ENCODE measurements around the gene GLB1L2.
"Not testable (repeated sequence)": the region's sequence is repeated elsewhere in the genome, so short reads cannot be mapped to it uniquely, and the experiment has no call there.

GLB1L2 gene

DNA sequence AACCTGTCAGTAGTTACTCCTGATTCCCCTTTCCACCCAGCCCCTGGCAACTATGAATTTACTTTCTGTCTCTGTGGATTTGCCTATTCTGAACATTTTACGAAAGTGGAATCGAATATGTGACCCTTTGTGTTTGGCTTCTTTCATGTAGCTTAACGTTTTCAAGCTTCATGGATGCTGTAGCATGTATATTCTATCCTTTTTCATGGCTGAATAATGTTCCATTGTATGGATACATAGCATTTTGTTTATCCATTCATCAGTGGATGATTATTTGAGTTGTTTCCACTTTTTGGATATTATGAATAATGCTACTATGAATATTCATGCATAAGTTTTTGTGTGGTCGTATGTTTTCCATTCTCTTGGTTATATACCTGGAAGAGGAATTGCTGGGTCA, 9.2 kb upstream of the GLB1L2 start:
- no peak for DNase-seq (ENCODE audit: extremely low read depth in 1 of 2, low read depth in 1 of 2)

GRCh38 chr11:134328433-134328832, 3.4 kb upstream of the GLB1L2 start:
- no peak for DNase-seq (ENCODE audit: extremely low read depth in 1 of 2, low read depth in 1 of 2)

DNA sequence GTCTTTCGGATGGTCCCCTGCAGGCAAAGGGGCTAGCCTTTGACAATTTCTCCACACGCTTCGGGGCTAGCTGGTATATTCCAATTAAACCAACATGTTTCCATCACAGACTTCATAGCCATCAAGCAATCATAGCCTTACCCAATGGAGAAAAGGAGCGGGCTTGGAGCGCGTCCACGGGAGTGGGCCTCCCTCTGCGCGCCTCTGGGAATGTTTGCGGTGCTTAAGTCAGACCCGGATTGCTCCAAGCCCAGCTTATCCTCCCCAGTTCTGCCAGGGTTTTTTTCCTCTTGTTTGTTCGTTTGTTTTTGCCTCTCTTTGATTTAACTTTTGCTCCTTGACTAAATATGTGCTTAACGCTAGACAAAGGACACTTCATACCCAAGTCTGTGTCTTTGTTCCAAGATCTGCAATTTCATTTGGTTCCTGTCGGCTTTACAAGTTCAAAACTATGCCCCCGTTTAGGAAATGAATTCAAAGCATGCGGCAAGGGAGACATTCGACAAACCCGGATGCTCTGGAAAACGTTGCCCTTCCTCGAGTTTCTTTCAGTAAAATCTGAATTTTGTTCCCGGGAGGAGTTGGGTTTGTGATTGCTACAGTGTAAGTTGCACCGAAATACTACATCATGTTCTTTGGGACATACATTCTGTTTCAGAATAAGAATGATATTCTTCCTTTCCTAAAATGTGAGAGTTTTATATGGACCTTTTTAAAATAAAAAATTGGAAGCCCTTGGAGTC, 1.0 kb upstream of the GLB1L2 start:
- no peak for DNase-seq (ENCODE audit: extremely low read depth in 1 of 2, low read depth in 1 of 2)

DNA sequence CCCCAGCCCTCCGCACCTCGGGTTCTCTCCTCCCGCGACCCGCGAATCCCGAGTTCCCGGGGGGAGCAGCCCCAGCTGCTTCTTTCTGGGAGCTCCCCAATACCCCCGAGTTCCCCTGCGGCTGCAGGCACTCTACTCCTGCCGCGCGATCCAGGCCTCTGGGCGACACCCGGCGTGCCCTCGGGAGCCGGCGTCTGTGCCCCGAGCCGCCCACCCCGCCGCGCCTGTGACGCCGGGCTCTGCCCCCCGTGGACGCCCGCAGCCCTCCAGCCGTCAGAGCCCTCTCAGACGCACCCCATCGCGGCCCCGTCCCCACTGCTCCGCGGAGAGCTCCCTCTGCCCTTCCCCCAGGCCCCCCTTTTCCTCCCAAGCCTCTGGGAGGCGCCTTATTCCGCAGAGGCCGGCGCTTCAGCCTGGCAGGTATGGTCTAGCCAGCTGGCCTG, 422 bp downstream of the GLB1L2 start:
- DNase-seq (ENCODE audit: extremely low read depth in 1 of 2, low read depth in 1 of 2): no peak

- DNase-seq (ENCODE audit: extremely low read depth in 1 of 2, low read depth in 1 of 2): no peak
These were observed 994 bp downstream of the GLB1L2 start for GRCh38 chr11:134332782-134333181.

GRCh38 chr11:134333312-134333711, 1.5 kb downstream of the GLB1L2 start:
- DNase-seq (ENCODE audit: extremely low read depth in 1 of 2, low read depth in 1 of 2): no peak

DNA sequence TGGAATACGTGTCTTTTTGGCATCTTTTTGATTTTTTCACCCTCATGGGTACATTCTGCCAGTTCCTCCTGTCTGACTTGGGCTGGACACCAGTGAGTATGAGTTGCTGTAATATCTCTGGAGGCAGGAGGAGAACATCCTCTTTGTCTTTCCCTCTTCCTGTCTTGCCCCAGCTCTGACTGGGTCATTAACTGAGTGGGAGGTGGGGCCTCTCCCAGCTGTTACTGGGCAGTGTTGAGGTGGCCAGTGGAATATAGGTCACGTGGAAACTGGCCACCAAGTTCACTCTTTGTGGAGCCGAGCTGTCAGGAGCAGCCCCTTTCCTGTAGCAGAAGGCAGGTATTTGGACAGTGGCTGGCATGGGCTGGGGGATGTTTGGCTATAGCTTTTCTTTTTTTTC, 2.2 kb downstream of the GLB1L2 start:
- no peak for DNase-seq (ENCODE audit: extremely low read depth in 1 of 2, low read depth in 1 of 2)

- DNase-seq (ENCODE audit: extremely low read depth in 1 of 2, low read depth in 1 of 2): no peak
These were observed 3.2 kb downstream of the GLB1L2 start for GRCh38 chr11:134334796-134335571.

DNA sequence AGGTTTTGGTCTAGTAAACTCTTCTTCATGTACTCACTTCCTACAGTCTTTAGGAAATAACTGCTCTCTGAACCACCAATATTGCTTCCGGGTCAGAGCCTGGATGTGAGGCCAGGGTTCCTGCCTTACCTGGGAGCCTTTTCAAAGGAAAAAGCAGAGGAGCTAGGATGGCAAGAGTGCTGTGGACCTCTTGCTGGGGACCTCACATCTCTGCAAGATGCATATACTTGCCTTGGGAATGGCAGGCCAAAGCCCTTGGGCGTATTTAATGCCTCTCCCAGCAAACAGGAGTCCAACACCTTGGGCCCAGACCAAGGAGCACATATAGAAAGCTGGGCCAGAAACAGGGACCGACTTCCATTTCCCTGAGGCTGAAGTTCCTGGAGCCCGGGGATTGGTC, 5.3 kb downstream of the GLB1L2 start:
- DNase-seq (ENCODE audit: extremely low read depth in 1 of 2, low read depth in 1 of 2): no peak

GRCh38 chr11:134338068-134338467, 6.3 kb downstream of the GLB1L2 start:
- no peak for DNase-seq (ENCODE audit: extremely low read depth in 1 of 2, low read depth in 1 of 2)

GRCh38 chr11:134338654-134339053, 6.9 kb downstream of the GLB1L2 start:
- DNase-seq (ENCODE audit: extremely low read depth in 1 of 2, low read depth in 1 of 2): no peak

DNA sequence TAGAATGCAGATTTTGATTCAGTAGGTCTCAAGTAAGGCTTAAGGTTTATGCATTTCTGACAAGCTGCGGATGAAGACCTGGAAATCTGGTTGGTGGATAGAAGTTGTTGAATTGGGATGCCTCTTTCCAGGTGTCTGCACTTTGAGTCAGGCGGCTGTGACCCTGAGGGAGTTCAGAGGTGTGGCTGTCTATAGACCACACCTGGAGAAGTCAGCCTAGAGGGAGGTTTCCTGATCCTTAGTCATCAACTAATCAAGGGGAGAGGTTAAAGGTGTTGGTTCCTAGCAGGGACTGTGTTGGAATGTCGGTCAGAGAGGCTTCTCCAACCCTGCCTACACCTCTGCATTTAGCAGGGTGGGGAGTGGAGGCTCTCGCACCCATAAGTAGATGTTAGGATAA, 8.0 kb downstream of the GLB1L2 start:
- no peak for DNase-seq (ENCODE audit: extremely low read depth in 1 of 2, low read depth in 1 of 2)

GRCh38 chr11:134340354-134340964, 8.7 kb downstream of the GLB1L2 start:
- DNase-seq (ENCODE audit: extremely low read depth in 1 of 2, low read depth in 1 of 2): no peak

DNA sequence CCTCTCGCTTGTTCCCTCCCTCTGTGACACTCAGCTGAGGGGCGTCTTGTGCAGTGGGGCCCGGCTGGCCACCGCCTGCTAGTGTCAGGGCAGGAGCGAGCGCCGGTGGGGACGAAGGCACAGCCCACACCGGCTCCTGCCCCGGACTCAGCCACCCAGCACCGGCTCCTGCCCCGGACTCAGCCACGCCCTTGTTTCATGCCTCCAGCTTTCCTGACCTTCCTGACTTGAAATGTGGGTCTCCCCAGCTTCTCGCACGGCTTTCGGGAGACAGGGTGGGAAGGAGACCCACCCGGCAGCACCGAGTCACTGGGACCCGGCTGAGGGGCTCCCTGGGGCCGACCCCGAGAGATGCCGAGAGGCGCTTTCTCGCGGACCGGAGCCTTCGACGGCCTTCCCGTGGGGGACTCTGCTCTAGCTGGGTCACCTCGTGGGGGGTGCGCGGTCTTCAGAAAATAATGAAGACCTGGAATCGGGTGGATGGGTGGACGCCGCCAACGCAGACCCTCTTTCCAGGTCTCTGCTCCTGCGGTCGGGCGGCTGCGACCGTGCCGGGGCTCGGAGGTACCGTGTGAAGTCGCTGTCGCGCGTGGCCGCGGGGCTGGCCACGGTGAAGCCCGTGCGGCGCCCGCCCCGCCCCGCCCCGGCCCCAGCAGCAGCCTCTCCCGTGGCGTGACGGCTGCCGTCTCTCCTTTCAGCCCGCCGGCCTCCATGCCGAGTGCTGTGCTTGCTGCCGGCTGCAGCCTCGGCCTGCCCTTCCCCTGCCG, 10.2 kb downstream of the GLB1L2 start:
- no peak for DNase-seq (ENCODE audit: extremely low read depth in 1 of 2, low read depth in 1 of 2)

DNA sequence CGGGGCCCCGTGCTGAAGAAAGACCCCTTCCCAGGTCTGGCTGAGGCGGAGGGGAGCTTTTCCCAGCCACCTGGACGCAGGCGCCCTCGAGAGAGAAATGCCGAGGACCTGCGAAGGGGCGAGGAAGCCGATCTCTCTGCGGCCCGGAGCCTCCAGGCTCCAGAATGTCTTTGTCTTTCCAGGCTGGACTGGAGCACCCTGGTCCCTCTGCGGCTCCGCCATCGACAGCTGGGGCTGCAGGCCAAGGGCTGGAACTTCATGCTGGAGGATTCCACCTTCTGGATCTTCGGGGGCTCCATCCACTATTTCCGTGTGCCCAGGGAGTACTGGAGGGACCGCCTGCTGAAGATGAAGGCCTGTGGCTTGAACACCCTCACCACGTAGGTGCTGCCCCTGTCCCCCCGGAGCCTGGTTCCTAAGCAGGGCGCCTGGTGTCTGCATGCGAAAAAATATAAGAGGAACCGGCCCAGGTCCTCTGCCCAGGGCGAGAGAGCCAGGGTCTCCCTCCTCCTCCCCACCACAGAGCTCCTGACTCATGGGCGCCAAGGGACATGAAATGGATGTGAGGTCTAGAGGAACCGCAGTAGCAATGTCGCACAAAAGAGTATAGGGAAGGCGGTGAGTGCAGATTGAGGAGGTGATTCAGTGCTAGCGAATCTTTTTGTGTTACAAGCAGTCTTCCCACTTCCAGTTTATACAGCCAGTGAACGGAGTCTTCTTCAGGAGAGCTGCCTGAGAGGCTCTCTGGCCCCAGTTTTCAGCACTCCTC, 11.0 kb downstream of the GLB1L2 start:
- no peak for DNase-seq (ENCODE audit: extremely low read depth in 1 of 2, low read depth in 1 of 2)

DNA sequence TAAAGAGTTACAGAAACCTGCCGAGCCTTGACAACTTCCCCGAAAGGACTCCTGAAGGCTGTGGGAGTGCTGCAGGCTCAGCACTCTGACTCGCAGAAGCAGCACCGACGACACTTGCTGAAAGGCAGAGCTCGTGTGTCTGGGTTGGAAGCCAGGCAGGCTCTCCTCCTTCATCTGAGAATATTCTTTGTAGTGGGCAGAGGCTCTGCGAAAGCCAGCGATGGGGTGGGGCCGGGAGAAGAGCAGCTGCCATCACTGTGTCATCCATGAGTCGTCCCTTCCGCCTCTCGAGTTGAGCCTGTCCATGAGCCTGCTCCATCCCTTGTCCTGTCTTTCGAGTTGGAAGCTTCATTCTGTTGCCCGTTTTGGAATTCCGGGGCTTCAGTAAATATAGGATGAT, 11.9 kb downstream of the GLB1L2 start:
- DNase-seq (ENCODE audit: extremely low read depth in 1 of 2, low read depth in 1 of 2): no peak

DNA sequence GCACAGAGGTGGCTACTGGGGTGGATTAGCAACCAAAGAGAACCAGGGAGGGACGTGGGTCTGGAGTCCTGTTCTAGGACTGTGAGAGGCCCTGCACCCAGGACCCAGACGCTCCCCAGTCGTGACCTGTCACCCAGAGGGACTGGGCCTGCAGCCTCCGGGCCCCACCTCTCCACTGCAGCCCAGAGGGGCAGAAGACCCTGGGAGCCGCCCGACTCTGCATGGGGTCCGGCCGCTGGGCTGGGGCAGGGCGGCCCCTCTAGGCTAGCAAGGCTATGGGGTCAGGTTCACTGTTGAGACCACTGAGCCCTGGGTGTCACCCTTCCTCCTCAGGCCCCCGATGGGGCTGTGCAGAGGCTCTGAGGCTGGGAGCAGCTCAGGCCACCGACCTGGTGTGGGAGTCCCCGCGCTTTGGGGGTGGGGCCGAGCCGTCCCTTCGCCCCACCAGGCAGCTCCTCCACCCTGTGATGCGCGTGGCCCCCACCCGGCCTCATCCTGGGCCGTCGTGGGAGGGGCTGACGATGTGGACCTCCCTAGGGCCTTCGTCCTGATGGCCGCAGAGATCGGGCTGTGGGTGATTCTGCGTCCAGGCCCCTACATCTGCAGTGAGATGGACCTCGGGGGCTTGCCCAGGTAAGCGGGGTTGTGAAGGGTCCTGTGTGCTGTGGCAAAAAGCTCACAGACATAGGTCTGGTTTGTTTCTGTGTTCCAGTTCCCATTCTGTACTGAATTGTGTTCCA, 12.9 kb downstream of the GLB1L2 start:
- DNase-seq (ENCODE audit: extremely low read depth in 1 of 2, low read depth in 1 of 2): not testable (repeated sequence)

GRCh38 chr11:134345237-134345550, 13.4 kb downstream of the GLB1L2 start:
- DNase-seq (ENCODE audit: extremely low read depth in 1 of 2, low read depth in 1 of 2): no peak

DNA sequence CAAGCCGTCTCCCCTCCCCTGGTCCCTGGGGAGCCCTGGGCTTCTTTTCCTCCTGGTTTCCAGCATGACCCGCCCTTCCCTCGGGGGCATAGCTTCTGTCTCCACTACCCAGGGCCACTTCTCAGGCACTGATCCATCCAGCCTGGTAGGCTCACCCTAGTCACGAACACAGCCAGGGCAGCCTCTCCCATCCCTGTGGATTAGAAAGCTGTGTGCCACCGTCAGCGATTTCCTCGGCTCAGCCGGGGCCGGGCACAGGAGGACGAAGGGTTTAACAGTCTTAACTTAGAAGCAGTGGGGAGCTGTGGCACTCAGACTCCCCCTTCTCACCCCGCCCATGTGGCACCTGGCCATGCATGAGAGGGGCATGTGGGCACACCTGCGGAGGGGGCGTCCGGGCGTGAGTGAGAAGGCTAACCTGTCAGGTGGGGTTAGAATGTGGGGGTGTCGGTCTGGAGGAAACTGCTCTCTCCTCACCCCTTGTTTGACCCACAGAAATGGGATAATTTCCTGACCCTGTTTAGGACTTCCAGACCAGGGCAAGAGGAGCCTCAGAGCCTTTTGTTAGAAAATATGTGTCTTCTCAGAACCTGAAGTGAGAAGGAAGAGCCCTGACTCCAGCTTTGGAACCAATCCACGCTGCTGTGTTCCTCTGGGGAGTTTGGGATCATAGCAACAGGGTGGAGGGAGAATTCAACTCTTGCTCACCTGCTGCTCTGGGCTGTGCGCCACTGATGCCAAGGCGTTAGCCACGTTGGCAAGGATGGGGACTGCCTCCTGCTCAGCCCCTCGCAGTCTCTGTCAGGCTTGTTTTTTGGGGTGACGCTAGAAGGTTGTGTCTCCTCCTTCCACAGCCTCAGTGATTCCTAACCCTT, 14.6 kb downstream of the GLB1L2 start:
- DNase-seq (ENCODE audit: extremely low read depth in 1 of 2, low read depth in 1 of 2): no peak
